GM18858 (cell line): ENCODE results near the gene ATG9A.
"Not testable (repeated sequence)": the region's sequence is repeated elsewhere in the genome, so short reads cannot be mapped to it uniquely, and the experiment has no call there.

Experiments
- ATAC-seq: cut with Tn5 transposase; IDR thresholded peaks from one replicate; pipeline ENCODE4 v1.9.1; 2021; ENCODE audit not compliant: unreplicated experiment

ATG9A gene

GRCh38 chr2:219229305-219230058 lies at the start of gene ATG9A, which contains the start of gene ANKZF1:
Gene ATG9A (minus strand): TSS chr2:219229636. CDS start chr2:219228024, 1,612 bp downstream.
Gene ANKZF1 (plus strand): TSS chr2:219229806. CDS start chr2:219230258, 452 bp downstream.
- ATAC-seq: peak; percentile 83

GRCh38 chr2:219278655-219279150 lies 49.3 kb upstream of the ATG9A start:
- ATAC-seq: no peak

DNA sequence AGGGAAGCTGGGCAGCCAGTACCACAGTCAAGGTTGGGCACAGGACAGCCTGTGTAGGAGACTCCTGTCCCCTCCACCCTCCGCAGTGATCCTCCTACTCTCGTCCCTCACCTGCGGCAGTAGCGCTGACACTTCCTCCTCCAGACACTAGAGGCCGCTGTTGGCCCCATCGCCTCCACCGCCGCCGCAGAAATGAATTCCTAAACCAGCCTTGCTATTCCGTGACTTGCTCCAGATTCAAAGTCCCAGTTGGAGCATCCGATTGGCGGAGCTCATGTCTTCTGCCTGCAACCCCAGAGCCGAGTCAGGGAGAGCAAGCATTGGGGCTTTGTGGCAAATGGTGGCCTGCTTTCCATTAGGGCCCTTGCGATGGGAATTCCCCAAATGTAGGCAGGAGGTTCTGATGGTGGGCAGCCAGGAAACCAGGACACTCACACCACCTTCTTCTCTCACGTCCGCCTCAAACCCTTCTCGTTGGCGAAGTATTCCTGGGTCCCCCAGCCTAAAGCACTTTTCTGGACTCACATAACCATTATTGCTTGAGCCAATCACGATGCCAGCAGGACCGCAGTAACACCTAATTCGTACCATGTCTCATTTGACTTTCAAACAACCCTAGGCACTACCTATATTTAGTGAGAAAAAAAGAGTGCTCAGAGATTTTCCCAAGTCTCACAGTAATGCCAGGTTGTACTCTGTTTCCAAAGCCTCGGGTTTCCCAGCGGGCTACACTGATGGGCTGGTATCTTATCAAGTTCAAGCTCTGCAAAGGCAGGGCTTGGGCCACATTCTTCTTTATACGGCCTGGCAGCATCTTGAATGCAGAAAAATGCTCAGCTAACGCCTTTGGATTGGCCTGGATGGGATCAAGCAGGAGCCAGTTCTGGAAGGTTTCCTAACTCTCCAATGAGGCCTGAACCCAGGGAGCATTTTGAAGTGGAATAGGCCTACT lies 48.5 kb upstream of the ATG9A start:
- ATAC-seq: no peak

- no peak for ATAC-seq
These were observed 45.0 kb upstream of the ATG9A start for GRCh38 chr2:219274361-219274921.

DNA sequence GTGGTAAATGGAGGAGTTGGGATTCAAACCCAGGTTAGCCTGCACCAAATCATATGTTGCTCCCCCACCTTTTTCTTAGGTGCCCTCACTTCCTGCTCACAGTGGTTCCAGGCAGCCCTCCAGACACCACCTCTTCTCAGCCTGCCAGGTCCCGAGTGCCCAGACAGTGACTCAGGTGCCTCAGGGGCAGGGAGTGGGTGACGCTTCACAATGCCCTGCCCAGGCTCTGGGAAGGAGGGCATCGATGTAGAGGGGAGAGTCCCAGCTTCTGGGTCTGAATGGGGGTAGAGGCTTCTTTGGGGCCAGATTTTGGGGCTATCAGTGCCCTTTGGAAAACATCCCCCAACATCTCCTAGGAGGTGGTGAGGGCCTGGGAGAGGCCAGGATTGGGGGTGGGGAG lies 44.5 kb upstream of the ATG9A start:
- ATAC-seq: no peak

- ATAC-seq: no peak
These were observed 43.6 kb upstream of the ATG9A start for GRCh38 chr2:219272995-219273394.

GRCh38 chr2:219272356-219272755 lies 42.9 kb upstream of the ATG9A start:
- ATAC-seq: no peak

- ATAC-seq: no peak
These were observed 41.6 kb upstream of the ATG9A start for GRCh38 chr2:219271021-219271420.

- no peak for ATAC-seq
These were observed 40.6 kb upstream of the ATG9A start for GRCh38 chr2:219270055-219270372.

- no peak for ATAC-seq
These were observed 40.1 kb upstream of the ATG9A start for GRCh38 chr2:219269362-219270054.

GRCh38 chr2:219268294-219268693 lies 38.9 kb upstream of the ATG9A start:
- ATAC-seq: no peak

- ATAC-seq: no peak
These were observed 37.5 kb upstream of the ATG9A start for GRCh38 chr2:219266886-219267285.

GRCh38 chr2:219266232-219266631 lies 36.8 kb upstream of the ATG9A start:
- ATAC-seq: no peak

DNA sequence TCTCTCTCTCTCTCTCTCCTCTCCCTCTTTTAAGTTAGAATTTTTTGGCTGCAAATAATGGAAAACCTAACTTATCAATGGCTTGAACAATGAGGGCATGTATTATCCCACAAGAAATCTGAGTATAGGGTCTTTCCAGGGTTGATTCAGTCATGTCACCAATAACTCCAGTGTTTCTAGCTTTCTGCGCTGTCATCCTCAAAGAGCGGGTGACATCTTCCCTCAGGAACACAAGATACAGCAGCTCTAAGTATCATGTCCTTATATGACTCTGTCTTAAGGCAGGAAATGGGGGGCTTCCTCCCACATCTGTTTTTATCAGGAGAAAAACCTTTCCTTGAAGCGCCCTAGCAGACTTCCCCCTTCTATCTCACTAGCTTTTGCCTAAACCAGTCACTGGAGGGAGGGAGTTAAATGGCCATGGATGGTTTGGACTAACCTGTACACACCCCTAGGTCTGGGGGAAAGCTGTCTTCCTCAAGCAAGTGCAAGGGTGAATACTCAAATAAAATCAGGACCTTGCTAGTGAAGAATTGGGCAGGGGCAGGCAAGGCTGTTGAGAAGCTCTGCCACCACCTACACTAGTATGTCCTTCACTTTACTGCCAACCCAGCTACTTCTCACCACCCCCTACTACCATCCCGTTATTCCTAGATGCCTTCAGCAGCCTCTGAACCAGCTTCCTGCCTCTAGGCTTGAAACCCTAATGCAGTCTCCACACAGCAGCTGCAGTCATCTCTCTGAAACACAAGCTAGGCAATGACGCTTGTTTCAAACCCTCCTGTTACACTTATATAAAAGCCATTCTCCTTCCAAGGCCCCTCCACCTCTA lies 31.8 kb upstream of the ATG9A start:
- ATAC-seq: no peak

DNA sequence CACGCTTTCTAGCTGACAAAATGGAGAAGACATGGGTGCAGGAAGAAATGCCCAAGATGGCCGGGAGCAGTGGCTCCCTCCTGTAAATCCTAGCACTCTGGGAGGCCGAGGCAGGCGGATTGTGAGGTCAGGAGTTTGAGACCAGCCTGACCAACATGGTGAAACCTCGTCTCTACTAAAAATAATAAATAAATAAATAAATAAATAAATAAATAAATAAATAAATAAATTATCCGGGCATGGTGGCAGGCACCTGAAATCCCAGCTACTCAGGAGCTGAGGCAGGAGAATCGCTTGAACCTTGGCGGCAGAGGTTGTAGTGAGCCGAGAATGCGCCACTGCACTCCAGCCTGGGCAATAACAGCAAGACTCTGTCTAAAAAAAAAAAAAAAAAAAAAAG lies 29.5 kb upstream of the ATG9A start:
- ATAC-seq: not testable (repeated sequence)

DNA sequence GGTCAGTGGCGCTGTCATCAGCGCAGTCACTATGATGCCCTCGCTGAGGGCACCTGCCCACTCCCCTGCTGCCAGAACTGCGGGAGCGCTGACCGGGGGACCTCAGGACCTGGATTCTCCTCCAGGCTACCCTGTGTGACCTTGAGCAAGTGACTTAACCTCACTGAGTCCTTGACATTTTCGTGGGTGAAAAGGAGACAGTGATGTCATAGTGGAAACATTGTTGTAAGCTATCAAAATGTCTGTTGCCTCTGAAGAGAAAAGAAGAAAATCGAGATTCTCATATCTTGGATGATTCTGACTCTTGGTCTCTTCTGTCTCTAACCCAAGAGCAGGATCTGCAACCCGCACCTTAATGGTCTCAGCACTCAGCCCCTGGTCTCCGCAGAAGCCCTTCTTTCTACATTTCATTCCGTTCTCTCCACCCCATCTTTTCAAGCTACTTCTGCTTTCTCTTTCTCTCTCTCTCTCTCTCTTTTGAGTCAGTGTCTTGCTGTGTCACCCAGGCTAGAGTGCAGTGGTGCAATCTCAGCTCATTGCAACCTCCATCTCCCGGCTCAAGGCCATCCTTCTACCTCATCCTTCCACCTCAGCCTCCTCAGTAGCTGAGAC lies 25.3 kb upstream of the ATG9A start:
- ATAC-seq: peak; percentile 24

- ATAC-seq: peak; percentile 33
These were observed 24.5 kb upstream of the ATG9A start, which contains the start of gene TUBA4A for GRCh38 chr2:219253753-219254589. Gene TUBA4A (minus strand): TSS chr2:219253918. CDS start chr2:219253858, 60 bp downstream.

GRCh38 chr2:219252900-219253752 lies 23.7 kb upstream of the ATG9A start, which contains the start of gene TUBA4B:
Gene TUBA4B (plus strand): TSS chr2:219253243. CDS start chr2:219253408, 165 bp downstream.
- no peak for ATAC-seq
